GM12891 (cell line): ENCODE results near the gene NUDT15.

Experiments
- POLR2A ChIP-seq: IDR thresholded peaks from 2 replicates; pipeline ENCODE4 v1.6.1; 2011; ENCODE audit warnings: low read depth, low read length, control low read depth
- POLR2AphosphoS5 ChIP-seq: IDR thresholded peaks from 2 replicates; pipeline ENCODE4 v1.6.1; 2011; ENCODE audit warnings: low read depth, low read length, control low read depth

- TF ChIP-seq POLR2A (no peak), POLR2AphosphoS5 (no peak)
Measured at GRCh38 chr13:48054601-48055000, 17.1 kb downstream of the NUDT15 start.
